Astrocyte of the spinal cord (primary cell): ENCODE results near the gene GSTA4.
"Not testable (repeated sequence)": the region's sequence is repeated elsewhere in the genome, so short reads cannot be mapped to it uniquely, and the experiment has no call there.

Experiments
- DNase-seq: peaks from one replicate; pipeline ENCODE4 v3.0.0; 2011; ENCODE audit warnings: low read depth, low spot score
- H3K4me3 ChIP-seq: 2 replicates; pipeline ENCODE4 v1.5.1; 2011; ENCODE audit warnings: low read depth, mild to moderate bottlenecking, low read length, moderate library complexity
- CTCF ChIP-seq: IDR thresholded peaks from 2 replicates; pipeline ENCODE4 v1.5.1; 2012; ENCODE audit warnings: low read depth, mild to moderate bottlenecking, low read length, inconsistent platforms
- in situ Hi-C: cut with HindIII; loops from 2 replicates; pipeline ENCODE4 v1.10.0; 2017; ENCODE audit warnings: low sequenced_read_pairs

The GSTA4 gene

GRCh38 chr6:53010504-53010903, 15.4 kb upstream of the GSTA4 start:
- H3K4me3 ChIP-seq: no peak overlapping the region
- no peak for DNase-seq
- TF ChIP-seq CTCF: no peak
- in situ Hi-C loops: no loop called here

DNA sequence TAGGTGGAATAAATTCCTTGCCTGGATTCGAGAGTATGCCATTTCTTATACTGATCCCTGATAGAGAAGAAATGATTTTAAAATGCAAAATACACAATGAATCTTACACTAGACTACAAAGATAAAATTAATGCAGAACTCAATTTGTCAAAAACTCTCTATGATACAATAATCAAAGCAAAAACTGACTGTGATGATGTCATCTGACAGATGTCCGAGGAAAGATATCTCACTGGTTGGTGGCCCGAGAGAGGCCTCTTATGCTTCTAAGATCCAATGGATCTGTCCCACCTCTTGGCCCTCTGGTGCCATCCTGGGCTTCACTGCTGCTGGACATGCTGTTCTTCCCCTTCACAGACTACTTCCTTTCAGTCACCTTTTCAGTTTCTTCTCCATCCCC, 14.4 kb upstream of the GSTA4 start:
- in situ Hi-C loops: no loop called here
- no peak overlapping the region for H3K4me3 ChIP-seq
- no peak for DNase-seq
- no peak for TF ChIP-seq CTCF

GRCh38 chr6:53009056-53009455, 14.0 kb upstream of the GSTA4 start:
- no peak for TF ChIP-seq CTCF
- in situ Hi-C loops: no loop called here
- no peak overlapping the region for H3K4me3 ChIP-seq
- no peak for DNase-seq

GRCh38 chr6:53008192-53008687, 13.2 kb upstream of the GSTA4 start:
- H3K4me3 ChIP-seq, DNase-seq, in situ Hi-C loops: not testable (repeated sequence)

GRCh38 chr6:53005663-53006250, 10.7 kb upstream of the GSTA4 start:
- in situ Hi-C loops: no loop called here
- no peak overlapping the region for H3K4me3 ChIP-seq
- DNase-seq: no peak
- TF ChIP-seq CTCF: no peak

DNA sequence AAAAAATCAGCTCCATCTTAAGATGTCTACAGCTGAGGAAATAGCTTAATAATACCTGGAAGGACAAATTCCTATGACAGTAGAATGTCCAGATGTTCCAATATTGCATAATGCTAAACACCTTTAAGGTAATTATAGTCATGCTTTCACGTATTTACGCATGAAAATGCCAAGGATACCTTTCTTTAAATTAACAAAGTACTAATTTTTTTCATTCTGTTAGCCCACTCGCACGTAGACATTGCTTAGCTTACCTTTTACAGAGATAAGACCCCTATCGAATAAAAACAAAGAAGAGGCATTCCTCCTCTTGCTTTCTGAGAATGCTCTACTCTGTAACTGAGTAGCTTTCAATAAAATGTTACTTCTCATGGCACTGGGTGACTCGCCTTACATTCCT, 4.4 kb upstream of the GSTA4 start:
- TF ChIP-seq CTCF: no peak
- in situ Hi-C loops: no loop called here
- H3K4me3 ChIP-seq: no peak overlapping the region
- DNase-seq: no peak

DNA sequence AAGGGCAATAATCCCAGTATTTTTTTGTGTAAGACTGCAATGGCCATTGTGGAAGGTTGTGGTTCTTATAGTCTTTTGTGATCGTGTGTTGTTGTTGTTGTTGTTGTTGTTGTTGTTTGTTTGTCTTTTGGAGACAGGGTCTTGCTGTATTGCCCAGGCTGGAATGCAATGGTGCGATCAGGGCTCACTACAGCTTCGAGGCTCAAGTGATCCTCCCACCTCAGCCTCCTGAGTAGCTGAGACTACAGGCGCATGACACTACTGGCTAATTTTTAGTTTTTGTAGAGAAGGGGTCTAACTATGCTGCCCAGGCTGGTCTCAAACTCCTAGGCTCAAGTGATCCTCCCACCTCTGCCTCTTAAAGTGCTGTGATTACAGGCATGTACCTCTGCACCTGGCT, 3.5 kb upstream of the GSTA4 start:
- no peak for TF ChIP-seq CTCF
- no peak for DNase-seq
- in situ Hi-C loops: no loop called here
- H3K4me3 ChIP-seq: no peak overlapping the region
